IMR-90 (cell line): ENCODE measurements around the gene CENPX.

Source experiments
- CTCF ChIP-seq: conservative IDR thresholded peaks from 2 replicates; pipeline ENCODE4 v1.5.1; 2012; ENCODE audit warnings: mild to moderate bottlenecking, low read depth, low read length, improper control_type of control experiment
- MAFK ChIP-seq: IDR thresholded peaks from 2 replicates; pipeline ENCODE4 v1.6.1; 2012; ENCODE audit warnings: low read depth, low read length, improper control_type of control experiment
- POLR2A ChIP-seq: IDR thresholded peaks from 2 replicates; pipeline ENCODE4 v1.6.1; 2012; ENCODE audit warnings: mild to moderate bottlenecking, low read depth, low read length
- RCOR1 ChIP-seq: IDR thresholded peaks from 2 replicates; pipeline ENCODE4 v1.6.1; 2012; ENCODE audit warnings: mild to moderate bottlenecking, low read length, improper control_type of control experiment; ENCODE audit not compliant: insufficient replicate concordance

DNA sequence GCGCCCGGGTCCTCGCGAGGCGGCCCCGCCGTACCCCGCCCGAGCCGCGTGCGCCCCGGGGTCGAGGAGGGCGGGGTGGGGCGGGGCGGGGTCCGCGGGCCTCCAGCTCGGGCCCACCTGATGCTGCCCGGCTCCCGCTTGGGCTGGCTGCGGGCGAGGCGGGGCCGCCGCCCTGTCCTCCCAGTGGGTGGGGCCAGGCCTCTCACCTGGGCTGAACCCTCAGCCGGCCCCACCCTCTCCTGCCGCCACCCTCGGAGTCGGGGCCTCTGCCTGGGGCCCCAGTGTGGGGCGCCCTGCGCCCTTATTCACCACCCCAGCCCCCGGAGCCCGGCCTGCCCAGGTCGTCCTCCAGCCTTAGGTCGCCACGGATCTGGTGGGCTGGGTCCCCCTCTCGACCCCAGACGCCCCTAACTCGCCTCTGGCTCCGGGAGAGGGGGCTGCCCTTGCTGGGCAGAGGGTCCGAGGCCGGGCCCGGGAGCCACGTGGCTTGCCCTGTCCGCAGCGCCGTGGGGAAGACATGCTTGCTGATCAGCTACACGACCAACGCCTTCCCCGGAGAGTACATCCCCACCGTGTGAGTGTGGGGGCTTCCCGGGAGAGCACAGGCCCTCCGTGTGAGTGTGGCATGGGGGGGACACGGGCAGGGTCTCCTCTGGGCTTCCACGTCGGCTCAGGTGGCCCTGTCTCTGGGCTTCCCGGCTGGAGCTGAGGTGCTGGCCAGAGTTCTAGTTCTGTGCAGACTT lies 9.4 kb upstream of the CENPX start:
- no peak for TF ChIP-seq MAFK
- no peak for TF ChIP-seq CTCF
- TF ChIP-seq POLR2A: no peak
- TF ChIP-seq RCOR1: no peak
